HL-60 (cell line): ENCODE data around the gene CYP24A1.

Experiments used
- DNase-seq, 2 experiments: peaks; one replicate each; pipeline ENCODE4 v3.0.0-alpha.2; 2010 to 2020; ENCODE audit warnings: low read depth in 1 of 2, low spot score in 1 of 2
- H3K27ac ChIP-seq: fragments of 250-450 bp; sonication (Bioruptor Pico); replicated peaks from 2 replicates; pipeline ENCODE4 v1.5.1; 2020; ENCODE audit warnings: mild to moderate bottlenecking, moderate library complexity
- H3K27me3 ChIP-seq: fragments of 250-450 bp; sonication (Bioruptor Pico); 2 replicates; pipeline ENCODE4 v1.5.1; 2021; ENCODE audit warnings: mild to moderate bottlenecking, moderate library complexity; ENCODE audit not compliant: insufficient read depth, poor library complexity, severe bottlenecking
- H3K4me3 ChIP-seq: replicated peaks from 2 replicates; pipeline ENCODE4 v1.5.1; 2011; ENCODE audit warnings: mild to moderate bottlenecking, control low read depth, low read length; ENCODE audit not compliant: insufficient read depth
- GABPA ChIP-seq: IDR thresholded peaks from 2 replicates; pipeline ENCODE4 v1.6.1; 2012; ENCODE audit warnings: low read depth
- POLR2AphosphoS5 ChIP-seq: IDR thresholded peaks from 2 replicates; pipeline ENCODE4 v1.6.1; 2012; ENCODE audit warnings: low read depth
- SPI1 ChIP-seq: IDR thresholded peaks from 2 replicates; pipeline ENCODE4 v1.6.1; 2012; ENCODE audit warnings: low read depth, mild to moderate bottlenecking, borderline replicate concordance
- TF ChIP-seq, protein P1 (sequence below): IDR thresholded peaks from one replicate; pipeline ENCODE4 v1.5.1; 2011; ENCODE audit warnings: low read length, control low read depth, inconsistent platforms; ENCODE audit not compliant: insufficient read depth
- TF ChIP-seq, protein P2 (sequence below): IDR thresholded peaks from 2 replicates; pipeline ENCODE4 v1.6.1; 2012; ENCODE audit warnings: low read depth; ENCODE audit not compliant: insufficient replicate concordance

Gene CYP24A1

DNA sequence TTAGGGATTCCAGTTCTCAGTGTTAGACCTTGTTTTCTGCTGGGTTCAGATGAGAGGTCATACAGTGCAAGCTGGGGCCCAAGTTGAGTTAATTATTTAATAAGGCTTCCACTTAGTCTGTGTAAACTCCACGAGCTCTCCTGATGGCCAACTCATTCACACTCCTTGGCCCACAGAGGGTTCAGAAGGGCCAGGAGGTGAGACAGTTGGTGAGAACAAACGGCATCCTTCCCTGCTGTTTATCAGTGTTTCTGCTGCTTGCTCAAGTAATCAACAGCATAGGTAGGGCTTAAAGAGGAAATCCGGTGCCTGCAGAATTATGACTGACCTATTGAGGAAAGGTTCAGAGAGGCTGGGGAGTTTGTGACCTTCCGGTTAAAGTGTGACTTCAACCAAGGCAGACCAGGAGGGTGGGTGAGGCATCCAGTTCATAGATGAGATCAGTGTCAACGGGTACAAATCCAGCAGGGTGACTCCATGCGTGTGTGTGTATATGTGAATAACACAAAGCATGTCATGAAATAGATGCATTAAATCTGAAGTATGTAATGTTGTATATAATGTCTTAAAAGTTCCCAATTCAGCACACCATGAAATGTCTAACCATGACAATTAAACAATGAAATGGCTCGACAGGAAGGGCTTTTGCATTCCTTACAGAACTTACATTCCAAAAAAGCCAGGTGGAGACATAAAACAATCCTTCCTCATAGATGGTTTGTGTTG is 66.0 kb downstream of the CYP24A1 start:
- no peak for DNase-seq
- TF ChIP-seq GABPA (no peak), SPI1 (no peak), POLR2AphosphoS5 (no peak)
- TF ChIP-seq, protein P1, sequence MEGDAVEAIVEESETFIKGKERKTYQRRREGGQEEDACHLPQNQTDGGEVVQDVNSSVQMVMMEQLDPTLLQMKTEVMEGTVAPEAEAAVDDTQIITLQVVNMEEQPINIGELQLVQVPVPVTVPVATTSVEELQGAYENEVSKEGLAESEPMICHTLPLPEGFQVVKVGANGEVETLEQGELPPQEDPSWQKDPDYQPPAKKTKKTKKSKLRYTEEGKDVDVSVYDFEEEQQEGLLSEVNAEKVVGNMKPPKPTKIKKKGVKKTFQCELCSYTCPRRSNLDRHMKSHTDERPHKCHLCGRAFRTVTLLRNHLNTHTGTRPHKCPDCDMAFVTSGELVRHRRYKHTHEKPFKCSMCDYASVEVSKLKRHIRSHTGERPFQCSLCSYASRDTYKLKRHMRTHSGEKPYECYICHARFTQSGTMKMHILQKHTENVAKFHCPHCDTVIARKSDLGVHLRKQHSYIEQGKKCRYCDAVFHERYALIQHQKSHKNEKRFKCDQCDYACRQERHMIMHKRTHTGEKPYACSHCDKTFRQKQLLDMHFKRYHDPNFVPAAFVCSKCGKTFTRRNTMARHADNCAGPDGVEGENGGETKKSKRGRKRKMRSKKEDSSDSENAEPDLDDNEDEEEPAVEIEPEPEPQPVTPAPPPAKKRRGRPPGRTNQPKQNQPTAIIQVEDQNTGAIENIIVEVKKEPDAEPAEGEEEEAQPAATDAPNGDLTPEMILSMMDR, result no peak
- TF ChIP-seq, protein P2, sequence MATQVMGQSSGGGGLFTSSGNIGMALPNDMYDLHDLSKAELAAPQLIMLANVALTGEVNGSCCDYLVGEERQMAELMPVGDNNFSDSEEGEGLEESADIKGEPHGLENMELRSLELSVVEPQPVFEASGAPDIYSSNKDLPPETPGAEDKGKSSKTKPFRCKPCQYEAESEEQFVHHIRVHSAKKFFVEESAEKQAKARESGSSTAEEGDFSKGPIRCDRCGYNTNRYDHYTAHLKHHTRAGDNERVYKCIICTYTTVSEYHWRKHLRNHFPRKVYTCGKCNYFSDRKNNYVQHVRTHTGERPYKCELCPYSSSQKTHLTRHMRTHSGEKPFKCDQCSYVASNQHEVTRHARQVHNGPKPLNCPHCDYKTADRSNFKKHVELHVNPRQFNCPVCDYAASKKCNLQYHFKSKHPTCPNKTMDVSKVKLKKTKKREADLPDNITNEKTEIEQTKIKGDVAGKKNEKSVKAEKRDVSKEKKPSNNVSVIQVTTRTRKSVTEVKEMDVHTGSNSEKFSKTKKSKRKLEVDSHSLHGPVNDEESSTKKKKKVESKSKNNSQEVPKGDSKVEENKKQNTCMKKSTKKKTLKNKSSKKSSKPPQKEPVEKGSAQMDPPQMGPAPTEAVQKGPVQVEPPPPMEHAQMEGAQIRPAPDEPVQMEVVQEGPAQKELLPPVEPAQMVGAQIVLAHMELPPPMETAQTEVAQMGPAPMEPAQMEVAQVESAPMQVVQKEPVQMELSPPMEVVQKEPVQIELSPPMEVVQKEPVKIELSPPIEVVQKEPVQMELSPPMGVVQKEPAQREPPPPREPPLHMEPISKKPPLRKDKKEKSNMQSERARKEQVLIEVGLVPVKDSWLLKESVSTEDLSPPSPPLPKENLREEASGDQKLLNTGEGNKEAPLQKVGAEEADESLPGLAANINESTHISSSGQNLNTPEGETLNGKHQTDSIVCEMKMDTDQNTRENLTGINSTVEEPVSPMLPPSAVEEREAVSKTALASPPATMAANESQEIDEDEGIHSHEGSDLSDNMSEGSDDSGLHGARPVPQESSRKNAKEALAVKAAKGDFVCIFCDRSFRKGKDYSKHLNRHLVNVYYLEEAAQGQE, result no peak
- Histone ChIP-seq H3K27me3 (peaks cover 3% of the 10 kb centered on the region), H3K4me3 (no peak overlapping the region), H3K27ac (no peak overlapping the region)

DNA sequence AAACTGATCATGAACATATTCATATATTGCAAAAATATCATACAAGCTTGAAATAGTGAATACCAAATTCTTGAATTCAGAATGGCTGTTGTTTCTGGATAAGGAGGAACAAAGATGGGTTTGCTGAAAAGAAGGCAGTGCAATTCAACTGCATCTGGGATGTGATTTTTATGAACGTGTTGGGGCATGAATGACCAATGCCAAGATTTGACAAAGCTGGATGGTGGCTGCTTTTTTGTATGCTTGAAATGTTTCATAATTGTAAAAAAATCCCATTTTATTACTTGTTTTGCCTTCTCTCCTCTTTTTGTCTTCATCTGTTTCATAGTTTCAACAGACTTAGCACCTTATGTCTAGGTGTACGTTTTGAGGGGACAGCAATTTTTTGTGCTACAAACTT is 66.6 kb downstream of the CYP24A1 start:
- H3K27ac ChIP-seq, result no peak overlapping the region
- TF ChIP-seq SPI1, result no peak
- no peak for TF ChIP-seq POLR2AphosphoS5
- TF ChIP-seq GABPA, result no peak
- TF ChIP-seq, protein P1, result no peak
- TF ChIP-seq, protein P2, result no peak
- H3K27me3 ChIP-seq, result peaks cover 3% of the 10 kb centered on the region
- H3K4me3 ChIP-seq, result no peak overlapping the region
- no peak for DNase-seq

DNA sequence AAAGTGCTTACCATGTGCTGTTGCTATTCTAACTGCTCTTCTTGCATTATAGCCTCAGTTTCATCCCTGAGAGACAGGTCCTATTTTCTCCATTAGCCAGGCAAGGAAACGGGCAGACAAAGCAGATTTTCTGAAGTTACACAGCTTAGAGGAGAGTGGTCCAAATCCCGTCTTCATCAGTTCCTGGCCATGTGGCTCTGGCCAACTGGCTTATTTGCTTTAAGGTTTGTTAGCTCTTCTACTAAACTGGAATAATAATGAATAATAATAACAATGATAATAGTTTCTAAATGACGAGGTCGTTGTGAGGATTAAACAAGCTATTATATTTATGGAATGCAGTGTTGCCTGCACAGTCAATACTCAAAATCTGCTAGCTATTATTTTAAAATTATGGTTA is 67.6 kb downstream of the CYP24A1 start:
- DNase-seq, result no peak
- TF ChIP-seq, protein P1, result no peak
- no peak for TF ChIP-seq POLR2AphosphoS5
- TF ChIP-seq GABPA, result no peak
- no peak for TF ChIP-seq SPI1
- TF ChIP-seq, protein P2, result no peak
- Histone ChIP-seq H3K27ac (no peak overlapping the region), H3K4me3 (no peak overlapping the region), H3K27me3 (peaks cover 3% of the 10 kb centered on the region)
